Smooth muscle cell (in vitro differentiated cells): ENCODE data around the gene NRSN1. TPM values are rescaled to one million over a fixed set of nuclear protein-coding genes. Genes with fewer than 3 reads are reported as not detected.
A peak's percentile ranks its signal among the peaks of the same experiment; 100 is the strongest.

Source experiments
- DNase-seq: peaks from one replicate; lab custom pipeline; 2025; ENCODE audit not compliant: unreplicated experiment; lab: John Stamatoyannopoulos, UW
- H2AFZ ChIP-seq: fragments of 200-600 bp; sonication (generic); 2 replicates; pipeline ENCODE4 v1.6.0; 2016; ENCODE audit warnings: antibody characterized with exemption, low read depth, mild to moderate bottlenecking
- H3F3A ChIP-seq: fragments of 200-600 bp; sonication (generic); 2 replicates; pipeline ENCODE4 v1.6.0; 2017; ENCODE audit warnings: antibody characterized with exemption, low read depth
- H3K27ac ChIP-seq: fragments of 200-600 bp; sonication (generic); 2 replicates; pipeline ENCODE4 v1.5.1; 2016; ENCODE audit warnings: low read depth, mild to moderate bottlenecking
- H3K27me3 ChIP-seq: fragments of 200-600 bp; sonication (generic); 2 replicates; pipeline ENCODE4 v1.6.1; 2016; ENCODE audit warnings: low read depth, mild to moderate bottlenecking
- H3K36me3 ChIP-seq: fragments of 200-600 bp; sonication (generic); 2 replicates; pipeline ENCODE4 v1.5.1; 2016; ENCODE audit warnings: low read depth
- H3K4me1 ChIP-seq: fragments of 200-600 bp; sonication (generic); 2 replicates; pipeline ENCODE4 v1.5.1; 2016; ENCODE audit warnings: low read depth
- H3K4me2 ChIP-seq: fragments of 200-600 bp; sonication (generic); 2 replicates; pipeline ENCODE4 v1.6.0; 2016; ENCODE audit warnings: mild to moderate bottlenecking
- H3K4me3 ChIP-seq: fragments of 200-600 bp; sonication (generic); 2 replicates; pipeline ENCODE4 v1.5.1; 2016; ENCODE audit warnings: mild to moderate bottlenecking
- H3K79me2 ChIP-seq: fragments of 200-600 bp; sonication (generic); 2 replicates; pipeline ENCODE4 v1.6.0; 2016; ENCODE audit warnings: low read depth, mild to moderate bottlenecking
- H3K9ac ChIP-seq: fragments of 200-600 bp; sonication (generic); 2 replicates; pipeline ENCODE4 v1.6.0; 2016; ENCODE audit warnings: low read depth
- H3K9me3 ChIP-seq: fragments of 200-600 bp; sonication (generic); replicated peaks from 2 replicates; pipeline ENCODE4 v1.5.1; 2016; ENCODE audit warnings: low read depth
- H4K20me1 ChIP-seq: fragments of 200-600 bp; sonication (generic); 2 replicates; pipeline ENCODE4 v1.6.0; 2016; ENCODE audit warnings: low read depth
- WGBS: methylation state at CpG from one replicate; pipeline ENCODE4 v1.1.7; 2016; ENCODE audit warnings: low lambda C conversion rate; 5-methylcytosine and 5-hydroxymethylcytosine counted together
- polyA plus RNA-seq: library from polyadenylated mRNA; unstranded; fragments of >200 nt; fragmentation: Nextera tagmentation; extraction: Ambion mirVana; gene quantifications from 2 replicates; pipeline ENCODE4 v1.2.1, GENCODE V29; 2016
- total RNA-seq: library from RNA; depleted of rRNA; stranded (reverse); fragments of >200 nt; gene quantifications from 2 replicates; pipeline ENCODE4 v1.2.3, GENCODE V29; 2014
- TF ChIP-seq, protein P1 (sequence below): fragments of 200-600 bp; sonication (generic); IDR thresholded peaks from 2 replicates; pipeline ENCODE4 v1.5.1; 2017; ENCODE audit warnings: borderline replicate concordance, mild to moderate bottlenecking, antibody characterized with exemption; ENCODE audit not compliant: insufficient read depth, poor library complexity, severe bottlenecking

The NRSN1 gene
- total and polyA plus RNA-seq, 2 experiments from 2014 or later, result not detected

DNA sequence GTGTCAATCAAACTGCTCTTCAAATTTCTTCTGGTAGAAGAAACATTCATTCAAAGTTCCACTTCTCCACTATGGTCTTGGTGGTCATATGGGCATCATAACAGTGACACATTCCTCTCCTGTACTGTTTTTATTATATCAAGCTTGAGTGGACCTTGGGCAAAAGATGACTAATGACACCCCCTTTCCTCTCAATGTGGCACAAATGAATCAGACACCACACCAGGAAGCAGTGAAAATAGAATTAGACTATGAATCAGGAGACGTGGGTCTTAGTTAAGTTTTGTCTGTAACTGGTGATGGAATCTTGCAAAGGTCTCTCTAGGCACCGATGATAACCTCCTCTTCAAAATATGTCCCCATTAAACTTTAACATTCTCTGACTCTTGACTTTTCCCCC lies 9.0 kb upstream of the NRSN1 start:
- TF ChIP-seq, protein P1, sequence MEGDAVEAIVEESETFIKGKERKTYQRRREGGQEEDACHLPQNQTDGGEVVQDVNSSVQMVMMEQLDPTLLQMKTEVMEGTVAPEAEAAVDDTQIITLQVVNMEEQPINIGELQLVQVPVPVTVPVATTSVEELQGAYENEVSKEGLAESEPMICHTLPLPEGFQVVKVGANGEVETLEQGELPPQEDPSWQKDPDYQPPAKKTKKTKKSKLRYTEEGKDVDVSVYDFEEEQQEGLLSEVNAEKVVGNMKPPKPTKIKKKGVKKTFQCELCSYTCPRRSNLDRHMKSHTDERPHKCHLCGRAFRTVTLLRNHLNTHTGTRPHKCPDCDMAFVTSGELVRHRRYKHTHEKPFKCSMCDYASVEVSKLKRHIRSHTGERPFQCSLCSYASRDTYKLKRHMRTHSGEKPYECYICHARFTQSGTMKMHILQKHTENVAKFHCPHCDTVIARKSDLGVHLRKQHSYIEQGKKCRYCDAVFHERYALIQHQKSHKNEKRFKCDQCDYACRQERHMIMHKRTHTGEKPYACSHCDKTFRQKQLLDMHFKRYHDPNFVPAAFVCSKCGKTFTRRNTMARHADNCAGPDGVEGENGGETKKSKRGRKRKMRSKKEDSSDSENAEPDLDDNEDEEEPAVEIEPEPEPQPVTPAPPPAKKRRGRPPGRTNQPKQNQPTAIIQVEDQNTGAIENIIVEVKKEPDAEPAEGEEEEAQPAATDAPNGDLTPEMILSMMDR, result no peak
- H2AFZ ChIP-seq, result no peak overlapping the region
- H3K36me3 ChIP-seq, result no peaks in the 10 kb centered on the region
- H4K20me1 ChIP-seq, result no peaks in the 10 kb centered on the region
- H3K9me3 ChIP-seq, result no peaks in the 10 kb centered on the region
- 55% methylated on average over 2 of the region's 2 CpGs for WGBS
- no peaks in the 10 kb centered on the region for H3F3A ChIP-seq
- no peak overlapping the region for H3K4me2 ChIP-seq
- no peak overlapping the region for H3K9ac ChIP-seq
- H3K27ac ChIP-seq, result no peak overlapping the region
- no peak for DNase-seq
- H3K27me3 ChIP-seq, result peaks cover 26% of the 10 kb centered on the region
- H3K4me1 ChIP-seq, result no peaks in the 10 kb centered on the region
- no peaks in the 10 kb centered on the region for H3K79me2 ChIP-seq
- H3K4me3 ChIP-seq, result no peak overlapping the region

DNA sequence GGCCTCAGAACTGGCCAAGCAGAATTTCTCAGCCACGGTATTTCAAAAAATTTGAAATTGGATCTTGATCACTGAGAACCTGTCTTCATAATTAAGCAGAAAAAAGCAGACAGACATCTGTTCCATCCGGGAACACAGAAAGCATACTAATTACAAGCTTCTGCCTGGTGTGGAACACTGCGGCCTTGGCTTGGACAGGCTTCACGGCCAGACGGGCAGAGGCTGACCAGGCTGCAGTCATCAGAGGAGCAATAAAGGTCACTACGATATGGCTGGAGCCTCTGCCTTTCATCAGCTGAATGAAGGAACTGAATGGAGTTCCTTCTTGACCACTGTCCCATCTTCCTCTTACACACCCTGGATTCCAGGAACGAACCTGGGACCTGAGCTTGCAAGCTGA lies 3.9 kb upstream of the NRSN1 start:
- Histone ChIP-seq H3K9me3 (no peaks in the 10 kb centered on the region), H3K4me3 (no peak overlapping the region), H3K4me1 (no peaks in the 10 kb centered on the region), H3K27me3 (peaks cover 32% of the 10 kb centered on the region), H3F3A (no peaks in the 10 kb centered on the region), H3K27ac (no peak overlapping the region), H3K9ac (no peak overlapping the region), H3K4me2 (no peak overlapping the region), H3K79me2 (no peaks in the 10 kb centered on the region), H3K36me3 (no peaks in the 10 kb centered on the region), H4K20me1 (no peaks in the 10 kb centered on the region), H2AFZ (no peak overlapping the region)
- TF ChIP-seq, protein P1, result no peak
- DNase-seq, result no peak
- WGBS, result 86% methylated on average over 7 of the region's 7 CpGs

DNA sequence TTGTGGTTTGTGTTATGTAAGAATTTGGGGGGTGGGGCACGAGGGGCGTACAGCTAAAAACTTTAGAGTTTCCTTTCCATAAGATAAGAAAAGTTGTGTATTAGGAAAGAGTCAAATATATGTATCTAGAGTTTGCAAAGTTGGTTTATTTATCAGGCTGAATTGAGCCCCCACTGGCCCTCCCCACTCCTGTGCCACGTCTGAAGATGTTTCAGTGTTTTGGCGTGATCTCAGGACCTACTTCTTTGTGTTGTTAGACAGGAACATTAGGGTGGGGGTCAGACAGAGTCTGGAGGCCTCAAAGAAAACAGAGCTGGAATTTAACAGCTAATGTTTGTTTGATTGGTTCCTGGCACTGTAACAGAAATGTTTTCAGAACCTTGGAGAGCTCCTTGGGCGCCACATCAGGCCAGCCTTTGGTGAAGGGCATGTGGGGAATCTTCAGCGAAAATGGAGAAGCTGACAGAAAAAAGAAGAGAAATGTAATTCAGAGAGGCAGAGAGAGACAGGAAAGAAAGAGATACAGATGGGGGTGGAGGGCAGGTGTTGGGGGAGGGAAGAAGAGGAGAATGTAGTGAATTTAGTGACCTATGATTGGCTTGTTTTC lies 674 bp downstream of the NRSN1 start:
- H3K9ac ChIP-seq, result no peak overlapping the region
- H3K4me3 ChIP-seq, result peak overlapping the region; percentile 23
- WGBS, result 2% methylated on average over 6 of the region's 6 CpGs
- H3K4me1 ChIP-seq, result no peaks in the 10 kb centered on the region
- no peaks in the 10 kb centered on the region for H3K36me3 ChIP-seq
- no peaks in the 10 kb centered on the region for H3K79me2 ChIP-seq
- TF ChIP-seq, protein P1, result no peak
- H3K9me3 ChIP-seq, result no peaks in the 10 kb centered on the region
- H2AFZ ChIP-seq, result no peak overlapping the region
- H3K27ac ChIP-seq, result no peak overlapping the region
- peaks cover 38% of the 10 kb centered on the region for H3K27me3 ChIP-seq
- peak; percentile 7 for DNase-seq
- no peaks in the 10 kb centered on the region for H4K20me1 ChIP-seq
- H3F3A ChIP-seq, result no peaks in the 10 kb centered on the region
- peak overlapping the region; percentile 81 for H3K4me2 ChIP-seq

DNA sequence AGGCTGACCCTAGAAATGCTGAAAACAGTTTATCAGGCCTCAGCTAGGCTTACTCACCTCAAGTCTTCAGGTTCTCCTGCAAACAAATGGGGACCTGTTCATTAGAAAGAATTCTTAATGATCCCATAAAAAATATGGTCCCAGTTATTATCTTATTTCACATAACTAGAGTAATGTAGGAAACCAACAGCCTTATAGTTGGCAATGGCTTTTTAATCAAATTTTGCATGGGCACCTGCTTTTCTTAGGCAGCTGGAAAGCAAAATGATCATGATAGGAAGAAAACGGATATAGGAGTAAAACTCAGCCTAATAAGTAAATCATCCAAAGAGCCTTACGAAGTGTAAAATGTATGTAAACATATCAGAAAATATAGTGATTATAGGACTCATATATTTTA lies 1.3 kb downstream of the NRSN1 start:
- H2AFZ ChIP-seq, result no peak overlapping the region
- H3K9ac ChIP-seq, result no peak overlapping the region
- H3K79me2 ChIP-seq, result no peaks in the 10 kb centered on the region
- H4K20me1 ChIP-seq, result no peaks in the 10 kb centered on the region
- H3K9me3 ChIP-seq, result no peaks in the 10 kb centered on the region
- no peaks in the 10 kb centered on the region for H3F3A ChIP-seq
- H3K4me1 ChIP-seq, result no peaks in the 10 kb centered on the region
- no peak overlapping the region for H3K4me3 ChIP-seq
- H3K36me3 ChIP-seq, result no peaks in the 10 kb centered on the region
- peaks cover 35% of the 10 kb centered on the region for H3K27me3 ChIP-seq
- TF ChIP-seq, protein P1, result no peak
- WGBS, result 70% methylated on average over 2 of the region's 2 CpGs
- no peak overlapping the region for H3K27ac ChIP-seq
- no peak for DNase-seq
- no peak overlapping the region for H3K4me2 ChIP-seq
